HepG2 (cell line): Measurements from ENCODE around the gene IQCK. TPM values are rescaled to one million over a fixed set of nuclear protein-coding genes. Genes with fewer than 3 reads are reported as not detected.

Experiments
- ATAC-seq: fragments of 200-7000 bp; cut with Tn5 transposase; 3 replicates; pipeline ENCODE4 v1.9.1; 2020; ENCODE audit warnings: mild to moderate bottlenecking, moderate library complexity
- BruUV-seq: library from RNA; stranded (reverse); fragments of 400-500 nt; replicated peaks from 2 replicates; lab custom pipeline; 2021; lab: Mats Ljungman, UMichigan
- CTCF ChIA-PET: fragments of 300-600 bp; formaldehyde crosslinking; extraction: SDS; loops from one replicate; lab custom pipeline; 2021; ENCODE audit warnings: low total read pairs, inconsistent platforms, low intra/inter-chr PET ratio; lab: Yijun Ruan, JAX
- POLR2A ChIA-PET: fragments of 350-600 bp; sonication (Branson Sonifier 250); formaldehyde crosslinking; loops from one replicate; lab custom pipeline; 2020; ENCODE audit warnings: antibody characterized with exemption, inconsistent platforms; lab: Yijun Ruan, JAX
- DNase-seq: peaks from one replicate; pipeline ENCODE4 v3.0.0-alpha.2; 2015; ENCODE audit warnings: low spot score
- FAIRE-seq: peaks from 3 replicates; lab custom pipeline; 2011; peaks lifted over from hg19 to GRCh38; lab: Jason Lieb, UNC
- H2AFZ ChIP-seq: one replicate; pipeline ENCODE4 v1.6.1; 2011; ENCODE audit warnings: low read length, inconsistent platforms
- H3K27ac ChIP-seq: fragments of 300-600 bp; 3 replicates; pipeline ENCODE4 v1.8.0; 2011; ENCODE audit warnings: mixed run types, mild to moderate bottlenecking, mixed read lengths, low read length, inconsistent platforms; ENCODE audit not compliant: insufficient read depth; ENCODE audit errors: extremely low read length
- H3K27me3 ChIP-seq, 2 experiments: fragments of 200-600 bp in 1 of 2; 2 replicates in 1 of 2; 3 replicates in 1 of 2; pipeline versions ENCODE4 v1.6.0 to v1.8.0; 2011; ENCODE audit warnings: low read length in 2 of 2, mild to moderate bottlenecking in 2 of 2, moderate library complexity in 2 of 2, inconsistent platforms in 1 of 2; ENCODE audit not compliant: insufficient read depth in 2 of 2, control insufficient read depth in 1 of 2
- H3K36me3 ChIP-seq, 2 experiments: fragments of 200-600 bp in 1 of 2; replicated peaks in 1 of 2; 2 replicates in 1 of 2; 3 replicates in 1 of 2; pipeline versions ENCODE4 v1.5.1 to v1.8.0; 2011; ENCODE audit warnings: low read length in 2 of 2, inconsistent platforms in 1 of 2; ENCODE audit not compliant: insufficient read depth in 2 of 2, control insufficient read depth in 1 of 2
- H3K4me1 ChIP-seq: 2 replicates; pipeline ENCODE4 v1.5.1; 2012; ENCODE audit warnings: low read length, inconsistent platforms; ENCODE audit not compliant: insufficient read depth
- H3K4me2 ChIP-seq: 2 replicates; pipeline ENCODE4 v1.6.0; 2011; ENCODE audit warnings: low read depth, low read length, inconsistent platforms
- H3K4me3 ChIP-seq, 3 experiments: fragments of 200-600 bp in 1 of 3; sonication (generic), shearing (Covaris generic) in 1 of 3; replicated peaks in 1 of 3; 2 replicates each; pipeline ENCODE4 v1.5.1; 2011 to 2016; ENCODE audit warnings: low read length in 3 of 3, inconsistent platforms in 2 of 3, low read depth in 2 of 3, mild to moderate bottlenecking in 2 of 3, control low read depth in 1 of 3, mixed read lengths in 1 of 3; ENCODE audit not compliant: insufficient read depth in 1 of 3
- H3K79me2 ChIP-seq: one replicate; pipeline ENCODE4 v1.6.1; 2011; ENCODE audit warnings: low read length, inconsistent platforms; ENCODE audit not compliant: insufficient read depth
- H3K9ac ChIP-seq: 2 replicates; pipeline ENCODE4 v1.6.0; 2011; ENCODE audit warnings: mild to moderate bottlenecking, low read depth, low read length, inconsistent platforms; ENCODE audit not compliant: insufficient read depth
- H3K9me3 ChIP-seq: 2 replicates; pipeline ENCODE4 v1.5.1; 2012; ENCODE audit warnings: mild to moderate bottlenecking, low read length
- H4K20me1 ChIP-seq: 2 replicates; pipeline ENCODE4 v1.6.0; 2011; ENCODE audit warnings: inconsistent platforms, mild to moderate bottlenecking, low read length, moderate library complexity; ENCODE audit not compliant: insufficient read depth
- ATM ChIP-seq: fragments of 450-650 bp; IDR thresholded peaks from 2 replicates; pipeline ENCODE4 v1.7.1; 2017; ENCODE audit warnings: mild to moderate bottlenecking, borderline replicate concordance
- DPF2 ChIP-seq: sonication (generic); formaldehyde crosslinking; IDR thresholded peaks from 2 replicates; pipeline ENCODE4 v1.4.0; 2020; ENCODE audit warnings: mild to moderate bottlenecking, low read depth, missing genetic modification reagents, borderline replicate concordance
- DRAP1 ChIP-seq: IDR thresholded peaks from 2 replicates; pipeline ENCODE4 v1.6.1; 2016; ENCODE audit warnings: missing genetic modification reagents, missing compliant biosample characterization
- MED13 ChIP-seq: sonication (generic); formaldehyde crosslinking; IDR thresholded peaks from 2 replicates; pipeline ENCODE4 v1.5.0; 2020; ENCODE audit warnings: missing genetic modification reagents
- PRDM15 ChIP-seq: sonication (generic); formaldehyde crosslinking; IDR thresholded peaks from 2 replicates; pipeline ENCODE4 v1.4.0; 2020; ENCODE audit warnings: missing genetic modification reagents
- ZNF24 ChIP-seq: fragments of 450-650 bp; IDR thresholded peaks from 2 replicates; pipeline ENCODE4 v1.6.1; 2017; ENCODE audit warnings: antibody characterized with exemption, mild to moderate bottlenecking
- ZNF296 ChIP-seq: sonication (generic); formaldehyde crosslinking; conservative IDR thresholded peaks from 2 replicates; pipeline ENCODE4 v1.5.0; 2020; ENCODE audit warnings: mild to moderate bottlenecking, missing genetic modification reagents
- WGBS: methylation state at CpG from one replicate; pipeline ENCODE4 v1.1.6; 2017; ENCODE audit warnings: low lambda C conversion rate; 5-methylcytosine and 5-hydroxymethylcytosine counted together
- in situ Hi-C: cut with HindIII; loops from 2 replicates; pipeline ENCODE4 v1.10.0; 2017; ENCODE audit warnings: low pct_unique_long_range_greater_than_20kb; ENCODE audit not compliant: extremely low pct_ligation_motif_present
- intact Hi-C: fragments of 100-400 bp; cut with micrococcal nuclease; formaldehyde crosslinking; loops from one replicate; pipeline ENCODE4 v1.10.0; 2022; ENCODE audit not compliant: unreplicated experiment
- polyA plus RNA-seq, 8 experiments: library from polyadenylated mRNA; depleted of rRNA in 3 of 8; stranded (reverse) in 7 of 8; unstranded in 1 of 8; fragments of >200 nt; fragmentation: Illumina TruSeq in 4 of 8; extraction: Trizol in 4 of 8; gene quantifications; 2 replicates each; pipeline versions ENCODE4 v1.2.1 to v1.2.3, GENCODE V29; 2011 to 2016; ENCODE audit warnings: low read depth in 4 of 8, missing spikeins in 1 of 8, mixed read lengths in 1 of 8; ENCODE audit not compliant: insufficient read depth in 1 of 8
- total RNA-seq, 5 experiments: library from RNA; depleted of rRNA; stranded (reverse); fragments of >200 nt; fragmentation: Illumina TruSeq; extraction: Trizol; gene quantifications; 2 replicates each; pipeline ENCODE4 v1.2.3, GENCODE V29; 2016; ENCODE audit warnings: low read depth in 1 of 5
- TF ChIP-seq, protein P1 (sequence below): sonication (generic); formaldehyde crosslinking; IDR thresholded peaks from 2 replicates; pipeline ENCODE4 v1.4.0; 2020; ENCODE audit warnings: mild to moderate bottlenecking, missing genetic modification reagents

Gene IQCK
- total and polyA plus RNA-seq, 2 of the 13 experiments (the other 11 are each of a cell fraction or from before 2014, with no cell fraction given), result 5.1 to 7.3 TPM

DNA sequence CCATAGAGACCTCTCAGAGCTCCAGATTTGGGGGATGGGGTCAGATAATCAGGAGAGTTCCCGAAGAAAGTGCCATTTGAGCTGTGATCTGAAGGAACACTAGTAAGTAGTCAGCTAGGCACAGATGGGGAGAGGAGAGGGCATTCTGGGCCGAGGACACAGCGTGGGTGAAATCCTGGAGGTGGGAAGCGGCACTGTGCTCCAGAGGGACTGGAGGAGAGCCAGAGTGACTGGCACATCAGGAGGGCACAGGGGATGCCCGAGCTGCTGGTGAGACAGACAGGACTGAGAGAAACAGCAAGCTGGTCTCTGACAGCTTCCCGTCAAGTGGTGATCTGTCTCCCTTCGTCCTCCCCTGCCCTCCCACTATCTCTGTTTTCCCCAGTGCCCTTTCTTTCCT lies 40.7 kb upstream of the IQCK start:
- DNase-seq (no peak), ATAC-seq (no peak), FAIRE-seq (no peak)
- Histone ChIP-seq H3K4me3 (no peak overlapping the region), H3K9ac (no peak overlapping the region), H4K20me1 (no peaks in the 10 kb centered on the region), H3K4me1 (peaks cover 9% of the 10 kb centered on the region), H2AFZ (no peak overlapping the region), H3K4me2 (no peak overlapping the region), H3K36me3 (no peaks in the 10 kb centered on the region), H3K79me2 (no peaks in the 10 kb centered on the region), H3K27ac (no peak overlapping the region), H3K9me3 (no peaks in the 10 kb centered on the region), H3K27me3 (no peaks in the 10 kb centered on the region)
- WGBS, result 59% methylated on average over 7 of the region's 7 CpGs
- in situ Hi-C loops, result no loop called here
- no peak for TF ChIP-seq ATM
- no peak for TF ChIP-seq PRDM15
- TF ChIP-seq ZNF24, result no peak
- TF ChIP-seq, protein P1, sequence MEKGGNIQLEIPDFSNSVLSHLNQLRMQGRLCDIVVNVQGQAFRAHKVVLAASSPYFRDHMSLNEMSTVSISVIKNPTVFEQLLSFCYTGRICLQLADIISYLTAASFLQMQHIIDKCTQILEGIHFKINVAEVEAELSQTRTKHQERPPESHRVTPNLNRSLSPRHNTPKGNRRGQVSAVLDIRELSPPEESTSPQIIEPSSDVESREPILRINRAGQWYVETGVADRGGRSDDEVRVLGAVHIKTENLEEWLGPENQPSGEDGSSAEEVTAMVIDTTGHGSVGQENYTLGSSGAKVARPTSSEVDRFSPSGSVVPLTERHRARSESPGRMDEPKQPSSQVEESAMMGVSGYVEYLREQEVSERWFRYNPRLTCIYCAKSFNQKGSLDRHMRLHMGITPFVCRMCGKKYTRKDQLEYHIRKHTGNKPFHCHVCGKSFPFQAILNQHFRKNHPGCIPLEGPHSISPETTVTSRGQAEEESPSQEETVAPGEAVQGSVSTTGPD (CRISPR knock-in tag), result no peak
- no peak for TF ChIP-seq ZNF296 (CRISPR knock-in tag)
- TF ChIP-seq DPF2 (CRISPR knock-in tag), result no peak
- TF ChIP-seq DRAP1, result no peak
- no peak for TF ChIP-seq MED13
- BruUV-seq, result no TSS peak
- CTCF ChIA-PET, result no interaction called here
- POLR2A ChIA-PET, result no interaction called here
- intact Hi-C loops, result no loop called here
